PC-9 (cell line): ENCODE results near the gene RAB1B. TPM values are rescaled to one million over a fixed set of nuclear protein-coding genes. Genes with fewer than 3 reads are reported as not detected.

Source experiments
- BruUV-seq: library from RNA; stranded (reverse); fragments of 400-500 nt; replicated peaks from 2 replicates; lab custom pipeline; 2021; lab: Mats Ljungman, UMichigan
- CTCF ChIA-PET: fragments of 300-600 bp; sonication (Branson Sonifier 250); formaldehyde crosslinking; loops from one replicate; lab custom pipeline; 2022; ENCODE audit warnings: antibody characterized with exemption; lab: Charles Lee
- POLR2A ChIA-PET: fragments of 300-600 bp; sonication (Branson Sonifier 250); formaldehyde crosslinking; loops from one replicate; lab custom pipeline; 2022; ENCODE audit warnings: antibody characterized with exemption; ENCODE audit not compliant: unreplicated experiment; lab: Charles Lee
- DNase-seq, 2 experiments: peaks; one replicate each; pipeline versions ENCODE4 v3.0.0 to v3.0.0-alpha.2; 2015 to 2022; ENCODE audit warnings: mixed read lengths in 1 of 2
- H2AFZ ChIP-seq: fragments of 200-600 bp; sonication (generic); 2 replicates; pipeline ENCODE4 v1.8.1; 2017; ENCODE audit warnings: antibody characterized with exemption
- H3F3A ChIP-seq: fragments of 200-600 bp; sonication (generic); 2 replicates; pipeline ENCODE4 v1.8.1; 2017; ENCODE audit warnings: antibody characterized with exemption, mild to moderate bottlenecking, low read depth; ENCODE audit not compliant: insufficient read depth
- H3K27ac ChIP-seq: fragments of 200-600 bp; sonication (generic); 2 replicates; pipeline ENCODE4 v1.6.1; 2016; ENCODE audit warnings: mixed run types
- H3K27me3 ChIP-seq: fragments of 200-600 bp; sonication (generic); 2 replicates; pipeline ENCODE4 v1.6.1; 2016; ENCODE audit warnings: low read depth, mixed run types; ENCODE audit not compliant: insufficient read depth
- H3K36me3 ChIP-seq: fragments of 200-600 bp; sonication (generic); 2 replicates; pipeline ENCODE4 v1.6.1; 2016; ENCODE audit warnings: low read depth, mixed run types
- H3K4me1 ChIP-seq: fragments of 200-600 bp; sonication (generic); replicated peaks from 2 replicates; pipeline ENCODE4 v1.6.1; 2016; ENCODE audit warnings: mixed run types; ENCODE audit not compliant: insufficient read depth
- H3K4me2 ChIP-seq: fragments of 200-600 bp; sonication (generic); 2 replicates; pipeline ENCODE4 v1.6.1; 2017; ENCODE audit warnings: mixed run types
- H3K4me3 ChIP-seq: fragments of 200-600 bp; sonication (generic); 2 replicates; pipeline ENCODE4 v1.6.1; 2016; ENCODE audit warnings: mixed run types
- H3K79me2 ChIP-seq: fragments of 200-600 bp; sonication (generic); 2 replicates; pipeline ENCODE4 v1.6.1; 2017; ENCODE audit warnings: low read depth, mixed run types
- H3K9me2 ChIP-seq: fragments of 200-600 bp; sonication (generic); 2 replicates; pipeline ENCODE4 v1.8.1; 2017; ENCODE audit warnings: mild to moderate bottlenecking; ENCODE audit not compliant: insufficient read depth
- H3K9me3 ChIP-seq: fragments of 200-600 bp; sonication (generic); 2 replicates; pipeline ENCODE4 v1.8.1; 2016; ENCODE audit warnings: low read depth; ENCODE audit not compliant: insufficient read depth
- H4K20me1 ChIP-seq: fragments of 200-600 bp; sonication (generic); 2 replicates; pipeline ENCODE4 v1.8.1; 2017; ENCODE audit not compliant: insufficient read depth
- EZH2 ChIP-seq: fragments of 200-600 bp; sonication (generic); IDR thresholded peaks from 2 replicates; pipeline ENCODE4 v1.8.0; 2017; ENCODE audit warnings: antibody characterized with exemption, low read depth
- intact Hi-C: fragments of 100-400 bp; cut with micrococcal nuclease; formaldehyde crosslinking; loops from one replicate; pipeline ENCODE4 v1.10.0; 2022; ENCODE audit not compliant: unreplicated experiment
- total RNA-seq: library from RNA; stranded (reverse); gene quantifications from 2 replicates; pipeline ENCODE4 v1.2.3, GENCODE V29; 2021
- TF ChIP-seq, protein P1 (sequence below): fragments of 200-600 bp; sonication (generic); conservative IDR thresholded peaks from 2 replicates; pipeline ENCODE4 v1.6.1; 2017; ENCODE audit warnings: mixed run types, antibody characterized with exemption, mild to moderate bottlenecking, moderate library complexity

RAB1B gene
- total RNA-seq, 1 experiment from 2014 or later = 232 TPM

DNA sequence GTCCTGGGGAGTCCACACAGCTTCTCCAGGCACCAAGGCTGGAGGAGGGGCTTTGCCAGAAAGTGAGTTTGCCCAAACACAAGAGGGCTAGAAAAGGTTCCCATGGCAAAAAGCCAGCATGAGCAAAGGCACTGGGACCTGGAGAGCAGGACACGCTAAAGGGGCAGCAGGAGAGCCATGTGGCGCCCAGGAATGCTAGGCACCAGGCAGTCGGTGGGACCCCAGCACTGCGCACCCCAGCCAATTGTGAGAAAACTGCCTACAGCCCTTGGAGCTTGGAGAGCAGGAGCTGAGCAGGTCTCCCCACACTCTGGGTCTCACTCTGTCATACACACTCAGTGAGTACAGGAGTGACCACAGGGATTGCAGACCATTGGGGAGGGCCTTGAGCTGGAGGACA is 5.2 kb upstream of the RAB1B start:
- H3K27me3 ChIP-seq = no peaks in the 10 kb centered on the region
- no peaks in the 10 kb centered on the region for H3K9me3 ChIP-seq
- H2AFZ ChIP-seq = no peak overlapping the region
- 0 out of 2 replicates have a peak, but pooled peaks cover 9% of the 10 kb centered on the region for H3K4me1 ChIP-seq
- H4K20me1 ChIP-seq = no peaks in the 10 kb centered on the region; the same call in 1 of the 2 replicates
- H3K79me2 ChIP-seq = peaks cover 17% of the 10 kb centered on the region
- no peaks in the 10 kb centered on the region for H3K9me2 ChIP-seq
- no peak overlapping the region for H3K27ac ChIP-seq
- H3K4me3 ChIP-seq = no peak overlapping the region
- POLR2A ChIA-PET = no interaction called here
- H3F3A ChIP-seq = peaks cover 13% of the 10 kb centered on the region; the same call in 1 of the 2 replicates
- DNase-seq = no peak
- TF ChIP-seq, protein P1, sequence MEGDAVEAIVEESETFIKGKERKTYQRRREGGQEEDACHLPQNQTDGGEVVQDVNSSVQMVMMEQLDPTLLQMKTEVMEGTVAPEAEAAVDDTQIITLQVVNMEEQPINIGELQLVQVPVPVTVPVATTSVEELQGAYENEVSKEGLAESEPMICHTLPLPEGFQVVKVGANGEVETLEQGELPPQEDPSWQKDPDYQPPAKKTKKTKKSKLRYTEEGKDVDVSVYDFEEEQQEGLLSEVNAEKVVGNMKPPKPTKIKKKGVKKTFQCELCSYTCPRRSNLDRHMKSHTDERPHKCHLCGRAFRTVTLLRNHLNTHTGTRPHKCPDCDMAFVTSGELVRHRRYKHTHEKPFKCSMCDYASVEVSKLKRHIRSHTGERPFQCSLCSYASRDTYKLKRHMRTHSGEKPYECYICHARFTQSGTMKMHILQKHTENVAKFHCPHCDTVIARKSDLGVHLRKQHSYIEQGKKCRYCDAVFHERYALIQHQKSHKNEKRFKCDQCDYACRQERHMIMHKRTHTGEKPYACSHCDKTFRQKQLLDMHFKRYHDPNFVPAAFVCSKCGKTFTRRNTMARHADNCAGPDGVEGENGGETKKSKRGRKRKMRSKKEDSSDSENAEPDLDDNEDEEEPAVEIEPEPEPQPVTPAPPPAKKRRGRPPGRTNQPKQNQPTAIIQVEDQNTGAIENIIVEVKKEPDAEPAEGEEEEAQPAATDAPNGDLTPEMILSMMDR = no peak
- no peak for TF ChIP-seq EZH2
- intact Hi-C loops = no loop called here
- no peak overlapping the region for H3K4me2 ChIP-seq
- no TSS peak for BruUV-seq
- 0 out of 2 replicates have a peak, but pooled peaks cover 8% of the 10 kb centered on the region for H3K36me3 ChIP-seq
- CTCF ChIA-PET = no interaction called here

- Histone ChIP-seq H4K20me1 (no peaks in the 10 kb centered on the region; the same call in 1 of the 2 replicates), H3K4me1 (0 out of 2 replicates have a peak, but pooled peaks cover 6% of the 10 kb centered on the region), H3F3A (peaks cover 13% of the 10 kb centered on the region; the same call in 1 of the 2 replicates), H3K27ac (no peak overlapping the region), H3K79me2 (peaks cover 14% of the 10 kb centered on the region), H3K9me2 (no peaks in the 10 kb centered on the region), H2AFZ (no peak overlapping the region), H3K36me3 (0 out of 2 replicates have a peak, but pooled peaks cover 8% of the 10 kb centered on the region), H3K27me3 (no peaks in the 10 kb centered on the region), H3K4me3 (no peak overlapping the region), H3K4me2 (no peak overlapping the region), H3K9me3 (no peaks in the 10 kb centered on the region)
- intact Hi-C loops = no loop called here
- no TSS peak for BruUV-seq
- POLR2A ChIA-PET = no interaction called here
- CTCF ChIA-PET = no interaction called here
- TF ChIP-seq, protein P1 = no peak
- no peak for TF ChIP-seq EZH2
- DNase-seq = no peak
Observed at GRCh38 chr11:66263785-66264184, 4.7 kb upstream of the RAB1B start.

DNA sequence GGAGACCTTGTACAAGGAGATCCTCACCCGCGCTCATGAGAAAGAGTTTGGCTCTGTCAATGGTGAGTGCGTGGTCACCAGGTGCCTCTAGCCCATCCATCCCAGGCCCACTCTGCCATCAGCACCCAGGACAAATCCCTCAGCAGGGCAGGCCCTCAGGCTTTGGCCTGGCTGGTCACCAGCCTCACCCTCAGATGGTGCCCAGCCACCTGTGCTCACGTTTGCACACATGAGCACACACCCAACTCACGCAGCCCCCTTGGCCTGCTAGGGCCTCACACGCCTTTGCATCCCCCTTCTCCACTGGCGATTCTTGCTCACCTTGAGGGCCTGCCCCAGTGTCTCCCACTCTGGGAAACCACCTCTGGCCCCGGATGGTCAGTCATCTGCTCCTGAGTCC is 4.1 kb upstream of the RAB1B start:
- Histone ChIP-seq H3K9me3 (no peaks in the 10 kb centered on the region), H3K4me2 (no peak overlapping the region), H4K20me1 (peaks cover 4% of the 10 kb centered on the region), H3K4me3 (no peak overlapping the region), H3F3A (peaks cover 19% of the 10 kb centered on the region; the same call in 1 of the 2 replicates), H3K9me2 (no peaks in the 10 kb centered on the region), H3K36me3 (0 out of 2 replicates have a peak, but pooled peaks cover 8% of the 10 kb centered on the region), H3K27ac (no peak overlapping the region), H3K27me3 (no peaks in the 10 kb centered on the region), H2AFZ (no peak overlapping the region), H3K4me1 (peaks cover under 1% of the 10 kb centered on the region), H3K79me2 (peaks cover 14% of the 10 kb centered on the region)
- ChIA-PET CTCF (no interaction called here), POLR2A (no interaction called here)
- intact Hi-C loops = no loop called here
- DNase-seq = no peak
- no TSS peak for BruUV-seq
- TF ChIP-seq, protein P1 = no peak
- no peak for TF ChIP-seq EZH2
